GM23338 (cell line): ENCODE results near the gene ARPC5. TPM values are rescaled to one million over a fixed set of nuclear protein-coding genes. Genes with fewer than 3 reads are reported as not detected.

Experiments used
- ATAC-seq: fragments of 200-7000 bp; cut with Tn5 transposase; 3 replicates; pipeline ENCODE4 v1.9.1; 2020
- DNase-seq: peaks from one replicate; pipeline ENCODE4 v3.0.0-alpha.2; 2015; ENCODE audit warnings: low spot score
- H2AFZ ChIP-seq: fragments of 200-600 bp; sonication (generic); 2 replicates; pipeline ENCODE4 v1.8.0; 2016; ENCODE audit warnings: antibody characterized with exemption, mild to moderate bottlenecking, moderate library complexity
- H3F3A ChIP-seq: fragments of 200-600 bp; sonication (generic); replicated peaks from 2 replicates; pipeline ENCODE4 v1.8.0; 2017; ENCODE audit warnings: antibody characterized with exemption, mixed run types, low read depth
- H3K27ac ChIP-seq: fragments of 200-600 bp; sonication (generic); 2 replicates; pipeline ENCODE4 v1.6.1; 2016; ENCODE audit warnings: low read depth
- H3K27me3 ChIP-seq: fragments of 200-600 bp; sonication (generic); 2 replicates; pipeline ENCODE4 v1.8.0; 2016; ENCODE audit warnings: mild to moderate bottlenecking, mixed run types, moderate library complexity; ENCODE audit not compliant: insufficient read depth
- H3K36me3 ChIP-seq: fragments of 200-600 bp; sonication (generic); 2 replicates; pipeline ENCODE4 v1.8.0; 2016; ENCODE audit warnings: mild to moderate bottlenecking; ENCODE audit not compliant: insufficient read depth
- H3K4me1 ChIP-seq: fragments of 200-600 bp; sonication (generic); 2 replicates; pipeline ENCODE4 v1.8.0; 2016; ENCODE audit warnings: mild to moderate bottlenecking, moderate library complexity; ENCODE audit not compliant: insufficient read depth
- H3K4me2 ChIP-seq: fragments of 200-600 bp; sonication (generic); 2 replicates; pipeline ENCODE4 v1.7.1; 2017; ENCODE audit warnings: mixed run types
- H3K4me3 ChIP-seq: fragments of 200-600 bp; sonication (generic); 2 replicates; pipeline ENCODE4 v1.6.1; 2016; ENCODE audit warnings: mixed run types
- H3K79me2 ChIP-seq: fragments of 200-600 bp; sonication (generic); replicated peaks from 2 replicates; pipeline ENCODE4 v1.8.0; 2017; ENCODE audit warnings: mild to moderate bottlenecking; ENCODE audit not compliant: insufficient read depth
- H3K9me2 ChIP-seq: fragments of 200-600 bp; sonication (generic); 2 replicates; pipeline ENCODE4 v1.8.0; 2017; ENCODE audit not compliant: insufficient read depth
- H4K20me1 ChIP-seq: fragments of 200-600 bp; sonication (generic); replicated peaks from 2 replicates; pipeline ENCODE4 v1.8.0; 2017; ENCODE audit warnings: mild to moderate bottlenecking; ENCODE audit not compliant: insufficient read depth
- H3K27ac Mint-ChIP-seq: 2 replicates; pipeline ENCODE4 v1.8.0; 2020; ENCODE audit warnings: inconsistent platforms, mild to moderate bottlenecking, moderate library complexity, mixed read lengths
- H3K27me3 Mint-ChIP-seq: 3 replicates; pipeline ENCODE4 v1.8.0; 2022; ENCODE audit warnings: low read depth, mild to moderate bottlenecking, moderate library complexity, mixed read lengths, inconsistent platforms; ENCODE audit not compliant: insufficient read depth, poor library complexity
- H3K36me3 Mint-ChIP-seq: 3 replicates; pipeline ENCODE4 v1.8.0; 2021; ENCODE audit warnings: low read depth, mild to moderate bottlenecking, inconsistent platforms, moderate library complexity, mixed read lengths
- H3K4me1 Mint-ChIP-seq: 3 replicates; pipeline ENCODE4 v1.8.0; 2020; ENCODE audit warnings: mild to moderate bottlenecking, inconsistent platforms, mixed read lengths
- H3K4me3 Mint-ChIP-seq: 3 replicates; pipeline ENCODE4 v1.8.0; 2021; ENCODE audit warnings: moderate library complexity, mild to moderate bottlenecking, inconsistent platforms, mixed read lengths
- H3K9me3 Mint-ChIP-seq: 3 replicates; pipeline ENCODE4 v1.8.0; 2020; ENCODE audit warnings: moderate library complexity, mild to moderate bottlenecking, inconsistent platforms, mixed read lengths
- JUNB ChIP-seq: IDR thresholded peaks from one replicate; pipeline ENCODE4 v1.6.1; 2016; ENCODE audit warnings: antibody characterized with exemption; ENCODE audit not compliant: unreplicated experiment
- POLR2AphosphoS5 ChIP-seq: IDR thresholded peaks from 2 replicates; pipeline ENCODE4 v1.6.1; 2016; ENCODE audit warnings: antibody characterized with exemption, low read depth
- REST ChIP-seq: IDR thresholded peaks from one replicate; pipeline ENCODE4 v1.6.1; 2018; ENCODE audit warnings: antibody characterized with exemption; ENCODE audit not compliant: unreplicated experiment
- ZNF114 ChIP-seq: fragments of 250-450 bp; sonication (Bioruptor Pico); IDR thresholded peaks from 2 replicates; pipeline ENCODE4 v1.5.0; 2020; ENCODE audit warnings: mild to moderate bottlenecking, moderate library complexity
- ZNF331 ChIP-seq: fragments of 250-450 bp; sonication (Bioruptor Pico); IDR thresholded peaks from 2 replicates; pipeline ENCODE4 v1.5.0; 2020; ENCODE audit warnings: low read depth, mild to moderate bottlenecking, moderate library complexity
- ZNF462 ChIP-seq: fragments of 250-450 bp; sonication (Bioruptor Pico); IDR thresholded peaks from 2 replicates; pipeline ENCODE4 v1.5.0; 2020; ENCODE audit warnings: mild to moderate bottlenecking, moderate library complexity
- polyA plus RNA-seq: library from polyadenylated mRNA; unstranded; fragments of >200 nt; fragmentation: Nextera tagmentation; extraction: Ambion mirVana; gene quantifications from 2 replicates; pipeline ENCODE4 v1.2.1, GENCODE V29; 2016
- total RNA-seq: library from RNA; depleted of rRNA; stranded (reverse); fragments of >200 nt; shearing (Covaris generic); gene quantifications from 2 replicates; pipeline ENCODE4 v1.2.3, GENCODE V29; 2014

ARPC5 gene
- total and polyA plus RNA-seq, 2 experiments from 2014 or later: 75.4 to 98.9 TPM

- H3K4me1 Mint-ChIP-seq: peaks cover 4% of the 10 kb centered on the region; the same call in 2 of the 3 replicates
- H3K79me2 ChIP-seq: no peaks in the 10 kb centered on the region
- H3K4me3 ChIP-seq: no peak overlapping the region
- 0 out of 2 replicates have a peak overlapping the region, but pooled peaks have one; percentile 59 for H2AFZ ChIP-seq
- H3F3A ChIP-seq: no peaks in the 10 kb centered on the region
- H3K27ac ChIP-seq: no peak overlapping the region
- no peaks in the 10 kb centered on the region; the same call in 2 of the 3 replicates for H3K9me3 Mint-ChIP-seq
- H3K27me3 Mint-ChIP-seq: peaks cover 10% of the 10 kb centered on the region
- no peaks in the 10 kb centered on the region for H3K27me3 ChIP-seq
- no peak for TF ChIP-seq JUNB
- TF ChIP-seq POLR2AphosphoS5: no peak
- TF ChIP-seq ZNF462: no peak
- no peak for TF ChIP-seq REST
- no peak for TF ChIP-seq ZNF114
- no peak for TF ChIP-seq ZNF331 (CRISPR knock-in tag)
- no peak for ATAC-seq
- H3K9me2 ChIP-seq: no peaks in the 10 kb centered on the region
- H3K4me2 ChIP-seq: no peak overlapping the region
- H3K4me1 ChIP-seq: no peaks in the 10 kb centered on the region
- H4K20me1 ChIP-seq: no peaks in the 10 kb centered on the region
- H3K36me3 ChIP-seq: no peaks in the 10 kb centered on the region
- H3K4me3 Mint-ChIP-seq: no peak overlapping the region
- no peak for DNase-seq
- H3K36me3 Mint-ChIP-seq: peaks cover 3% of the 10 kb centered on the region; the same call in 1 of the 3 replicates
- no peak overlapping the region for H3K27ac Mint-ChIP-seq
These were observed 28.1 kb downstream of the ARPC5 start for GRCh38 chr1:183607322-183607980.
